NCI-H1417 treated with DMSO at 0.1 percent for 48 hours (cell line): ENCODE measurements around the gene OMG.
"Not testable (repeated sequence)": the region's sequence is repeated elsewhere in the genome, so short reads cannot be mapped to it uniquely, and the experiment has no call there.

Experiments used
- DNase-seq: peaks from one replicate; lab custom pipeline; 2025; lab: John Stamatoyannopoulos, UW

OMG gene

DNA sequence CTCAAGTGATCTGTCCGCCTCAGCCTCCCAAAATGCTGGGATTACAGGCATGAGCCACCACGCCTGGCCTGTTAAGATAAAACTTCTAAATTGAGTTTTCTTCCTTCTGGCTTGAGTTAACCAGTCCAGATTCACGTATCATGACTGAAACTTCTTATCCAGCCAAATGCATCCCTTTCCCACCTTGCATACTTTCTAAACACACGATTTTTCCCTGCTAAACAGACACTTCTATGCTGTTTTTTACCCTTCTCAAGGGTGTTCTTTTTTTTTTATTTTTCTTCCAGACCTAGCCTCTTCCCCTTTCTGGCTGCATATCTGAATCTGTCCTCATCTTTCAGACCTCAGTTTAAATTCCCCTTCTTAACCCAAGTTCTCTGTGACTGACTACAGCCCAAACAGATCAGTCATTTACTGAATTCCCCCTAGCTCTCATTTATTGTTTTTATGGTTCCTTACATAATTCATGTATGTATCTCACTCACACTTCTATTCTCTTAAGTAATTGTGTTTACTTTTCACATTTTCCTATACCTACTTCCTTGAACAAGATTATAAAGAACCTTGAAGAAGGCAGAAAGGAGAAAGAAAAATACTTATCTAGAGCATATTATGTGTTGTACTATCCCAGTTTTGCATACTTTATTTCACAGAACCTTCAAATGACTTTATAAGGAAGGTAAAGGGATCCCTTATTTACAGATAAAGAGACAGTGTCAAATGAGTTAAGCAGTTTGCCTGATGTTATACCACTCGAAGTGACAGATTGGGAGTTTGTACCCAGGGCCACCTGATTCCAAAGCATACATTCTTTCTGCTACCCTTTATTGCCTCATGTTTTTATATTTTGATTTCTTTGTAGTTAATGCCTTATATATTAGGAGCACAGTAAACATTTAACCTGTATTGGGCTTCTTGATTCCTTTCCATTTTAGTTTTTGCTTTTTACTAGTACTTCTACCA lies 11.6 kb upstream of the OMG start:
- DNase-seq, result no peak

DNA sequence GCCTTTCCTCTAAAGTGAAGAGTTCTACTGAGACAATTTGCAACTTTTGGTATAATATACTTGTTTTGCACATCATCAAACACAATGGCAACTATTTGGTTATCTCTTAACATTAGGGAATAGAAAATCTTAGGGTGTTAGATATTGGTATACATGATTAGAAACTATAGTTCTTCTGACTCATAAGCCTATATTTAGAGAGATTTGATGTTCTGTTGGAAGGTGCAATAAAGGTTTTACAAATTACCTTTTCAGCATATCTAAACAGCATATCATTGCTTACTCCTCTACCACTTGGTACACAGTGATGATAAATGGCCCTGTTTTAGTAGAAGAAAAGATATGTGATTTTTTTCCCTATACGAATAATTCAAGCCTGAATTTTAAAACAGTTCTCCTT lies 10.6 kb upstream of the OMG start:
- no peak for DNase-seq

GRCh38 chr17:31299624-31300023 lies 2.6 kb upstream of the OMG start:
- DNase-seq, result no peak

DNA sequence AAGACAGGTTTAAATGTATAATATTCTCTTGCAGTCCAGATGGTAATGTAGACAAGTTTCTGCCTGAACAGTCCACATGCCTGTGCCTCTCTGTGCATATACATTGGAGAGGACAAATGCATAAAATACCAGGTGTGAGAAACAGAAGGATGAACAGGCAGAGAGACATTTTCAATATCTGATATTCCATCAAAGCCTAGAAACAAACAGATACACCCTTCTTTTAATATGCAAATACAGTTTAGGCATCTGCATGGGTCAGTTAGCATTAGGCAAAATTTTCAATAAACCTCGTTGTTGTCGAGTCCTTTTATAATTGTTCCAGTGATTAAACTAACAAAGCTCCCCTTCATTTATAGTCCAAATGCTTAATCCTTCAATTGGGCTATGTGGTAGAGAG lies 897 bp downstream of the OMG start:
- no peak for DNase-seq

GRCh38 chr17:31295489-31295871 lies 1.6 kb downstream of the OMG start:
- no peak for DNase-seq

DNA sequence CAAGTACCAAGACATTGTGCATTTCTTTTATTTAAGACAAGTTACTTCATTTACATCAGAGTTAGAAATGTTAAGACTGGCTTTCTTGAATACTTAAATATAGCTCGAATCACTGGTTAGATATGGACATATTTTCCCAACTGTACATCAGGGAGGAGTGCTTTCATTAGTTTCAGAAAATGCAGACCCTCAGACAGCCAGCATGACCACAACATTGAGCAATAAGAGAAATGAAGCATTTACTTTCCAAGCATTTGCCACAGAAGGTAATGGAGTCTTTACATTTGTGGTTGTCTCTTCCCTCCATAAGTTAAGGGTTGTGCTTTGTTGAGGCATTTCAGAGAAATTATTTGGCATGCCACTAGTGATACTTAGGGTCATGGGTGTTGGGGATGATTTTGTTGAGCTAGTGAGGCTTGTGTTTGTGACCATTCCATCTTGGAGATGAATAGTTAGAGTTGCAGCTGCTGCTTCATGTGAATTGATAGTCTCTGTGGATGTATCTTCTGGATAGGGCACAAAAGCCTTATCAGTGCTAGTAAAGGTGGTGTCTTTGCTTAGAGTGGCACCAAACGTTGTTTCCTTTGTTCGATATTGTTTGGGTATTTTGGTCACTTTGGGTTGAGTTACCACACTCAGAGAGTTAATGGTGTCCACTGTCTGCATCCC lies 2.1 kb downstream of the OMG start:
- no peak for DNase-seq

DNA sequence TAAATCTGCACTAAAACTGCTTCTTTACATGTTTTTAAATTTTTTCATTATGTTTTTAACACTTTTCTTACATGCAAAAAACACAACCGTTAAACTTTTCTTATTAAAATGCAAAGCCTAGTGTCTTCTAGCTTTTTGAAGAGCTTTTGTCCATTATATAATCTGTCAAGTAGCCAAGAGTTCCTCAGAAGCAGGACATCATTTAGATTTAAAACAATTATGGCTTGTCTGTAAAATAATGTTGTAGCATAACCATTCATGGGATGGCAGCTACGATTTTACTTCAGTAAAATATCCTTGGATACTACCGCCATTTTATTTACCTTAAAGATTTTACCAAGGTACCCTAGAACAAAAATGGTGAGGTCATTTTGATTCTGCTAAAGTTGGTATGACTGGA lies 2.8 kb downstream of the OMG start:
- DNase-seq, result no peak

DNA sequence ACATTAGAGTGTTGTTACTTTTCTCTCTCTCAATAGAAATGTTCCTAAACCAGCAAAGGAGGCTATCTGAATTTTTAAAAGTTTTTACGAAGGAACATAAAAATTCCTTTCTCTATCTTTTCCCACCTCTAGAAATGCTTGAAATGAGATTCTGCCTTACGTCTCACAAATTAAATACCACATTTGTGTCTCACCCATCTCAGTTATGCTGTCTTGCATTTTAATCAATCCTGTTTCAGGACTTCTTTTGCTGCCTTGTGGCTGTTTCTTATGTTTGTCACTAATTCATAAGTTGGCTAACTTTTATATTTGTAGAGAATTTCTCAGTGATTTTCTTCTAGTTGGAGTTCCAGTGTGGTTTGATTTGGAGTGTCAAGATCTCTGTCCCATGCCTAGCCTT lies 3.5 kb downstream of the OMG start:
- DNase-seq, result no peak

DNA sequence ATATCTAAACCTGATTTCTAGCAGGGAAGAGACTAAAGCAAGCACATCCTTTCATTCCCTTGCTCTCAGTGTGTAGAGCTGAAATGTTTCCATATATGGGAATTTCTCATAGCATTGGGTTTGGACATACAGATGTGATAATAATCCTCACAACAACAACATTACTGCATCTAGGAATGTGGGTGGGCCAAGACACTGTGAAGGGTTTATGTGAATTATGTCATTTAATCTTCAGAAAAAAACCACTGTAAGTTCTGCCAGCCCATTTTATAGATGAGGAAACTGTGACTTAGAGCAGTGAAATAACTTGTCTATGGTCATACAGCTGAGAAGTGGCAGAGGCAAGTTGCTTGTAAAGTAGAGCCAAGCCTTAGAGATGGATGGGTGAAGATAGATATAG lies 5.2 kb downstream of the OMG start:
- no peak for DNase-seq

- no peak for DNase-seq
These were observed 7.2 kb downstream of the OMG start for GRCh38 chr17:31289790-31290189.

GRCh38 chr17:31287932-31288331 lies 9.1 kb downstream of the OMG start:
- not testable (repeated sequence) for DNase-seq

DNA sequence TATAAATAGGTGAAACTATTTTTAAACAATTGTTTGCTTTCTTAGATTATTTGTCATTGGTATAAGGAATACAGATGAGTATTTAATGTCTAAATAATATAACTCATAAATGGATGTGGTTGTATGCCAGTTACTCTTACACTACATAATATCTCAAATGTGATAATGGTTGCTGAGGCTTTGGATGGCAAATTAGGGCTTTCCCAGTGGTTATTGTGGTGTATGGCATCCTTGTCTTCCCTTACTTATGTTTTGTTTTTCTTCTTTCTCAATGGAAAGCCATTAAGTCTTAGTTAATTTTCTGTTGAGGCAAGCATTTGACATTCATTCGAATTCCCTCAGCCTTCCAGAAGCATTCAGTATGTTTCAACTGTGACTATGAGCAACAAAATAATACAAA lies 10.5 kb downstream of the OMG start:
- DNase-seq, result no peak

- no peak for DNase-seq
These were observed 13.2 kb downstream of the OMG start for GRCh38 chr17:31283841-31284240.

- DNase-seq, result no peak
These were observed 16.0 kb downstream of the OMG start for GRCh38 chr17:31281061-31281460.

DNA sequence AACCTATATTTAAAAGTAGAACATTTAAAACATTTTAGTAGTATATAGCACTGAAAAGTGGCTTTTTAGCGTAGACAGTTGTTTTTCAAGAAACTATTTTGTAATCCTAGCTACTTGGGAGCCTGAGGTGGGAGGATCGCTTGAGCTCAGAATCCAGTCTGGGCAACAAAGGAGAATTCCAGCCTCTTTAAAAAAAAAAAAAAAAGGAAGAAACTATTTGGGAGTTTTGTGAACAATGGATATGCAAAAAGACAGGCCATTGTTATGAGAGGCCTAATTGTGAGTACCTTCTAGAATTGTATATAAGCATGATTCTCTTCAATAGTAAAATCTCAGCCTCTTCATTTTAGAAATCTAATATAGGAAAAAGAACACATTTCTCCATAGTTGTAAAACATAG lies 17.6 kb downstream of the OMG start:
- no peak for DNase-seq

DNA sequence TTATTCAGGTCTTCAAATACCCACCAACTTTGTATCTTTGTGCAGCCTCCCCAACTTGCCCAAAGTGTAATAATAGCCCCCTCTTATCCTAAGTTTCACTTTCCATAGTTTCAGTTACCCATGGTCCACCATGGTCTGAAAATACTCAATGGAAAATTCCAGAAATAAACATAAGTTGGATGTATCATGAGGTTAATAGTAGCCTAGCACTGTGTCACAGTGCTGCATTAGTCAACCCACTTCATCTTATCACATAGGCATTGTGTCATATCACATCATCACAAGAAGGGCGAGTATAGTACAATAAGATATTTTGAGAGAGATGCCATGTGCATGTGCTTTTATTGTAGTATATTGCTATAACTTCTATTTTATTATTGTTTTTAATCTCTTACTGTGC lies 21.9 kb downstream of the OMG start:
- DNase-seq, result no peak

DNA sequence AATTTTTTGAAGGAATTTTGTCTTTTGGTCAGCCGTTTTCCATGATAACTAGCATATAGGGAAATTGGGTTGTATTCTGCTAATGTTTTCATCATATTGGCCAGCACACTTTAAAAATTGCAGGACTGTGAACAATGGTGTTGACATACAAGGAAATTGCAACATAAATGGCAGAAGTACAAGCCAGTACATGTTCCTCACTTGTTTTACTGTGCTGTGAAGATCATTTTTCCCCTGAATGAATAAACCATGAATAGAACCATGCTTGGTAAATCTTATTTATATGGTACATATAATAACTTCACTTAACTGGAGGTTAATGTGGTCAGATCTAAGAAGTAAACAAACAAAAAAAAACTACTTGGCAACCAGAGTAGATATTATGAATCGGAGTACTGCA lies 22.8 kb downstream of the OMG start:
- no peak for DNase-seq

- no peak for DNase-seq
These were observed 23.5 kb downstream of the OMG start for GRCh38 chr17:31273516-31273915.

DNA sequence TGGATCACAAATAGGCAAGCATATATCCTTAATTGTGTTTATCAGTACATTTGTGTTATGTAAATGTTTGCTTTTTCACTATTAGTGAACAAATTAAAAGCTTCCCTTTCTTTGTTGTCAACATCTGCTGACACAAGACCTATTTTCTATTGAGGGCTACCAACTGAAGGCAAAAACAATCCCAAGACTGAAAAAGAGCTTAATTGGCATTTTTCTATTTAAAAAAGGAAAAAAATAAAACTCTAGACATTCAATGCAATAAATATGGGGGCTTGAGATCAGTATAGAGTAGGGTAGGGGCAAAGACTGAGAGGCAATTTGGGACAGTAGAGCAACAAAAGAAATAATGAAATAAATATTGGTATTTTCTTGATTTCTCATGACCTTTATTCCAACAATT lies 24.2 kb downstream of the OMG start:
- no peak for DNase-seq

DNA sequence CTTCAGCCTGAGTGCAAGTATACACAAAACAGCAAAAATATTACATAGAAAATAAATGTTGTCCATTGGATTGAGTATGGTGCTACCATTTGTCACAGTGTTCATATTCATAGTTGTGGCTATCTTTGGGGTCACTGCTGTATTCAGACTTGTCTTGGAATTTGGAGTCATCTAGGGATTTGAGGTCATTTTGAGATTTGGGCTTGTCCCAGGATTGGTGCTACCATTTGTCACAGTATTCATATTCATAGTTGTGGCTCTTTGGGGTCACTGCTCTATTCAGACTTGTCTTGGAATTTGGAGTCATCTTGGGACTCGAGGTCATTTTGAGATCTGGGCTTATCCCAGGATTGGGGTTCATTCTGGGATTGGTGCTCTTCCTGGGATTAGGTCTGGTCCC lies 24.8 kb downstream of the OMG start:
- no peak for DNase-seq

GRCh38 chr17:31269578-31269983 lies 27.5 kb downstream of the OMG start:
- no peak for DNase-seq

DNA sequence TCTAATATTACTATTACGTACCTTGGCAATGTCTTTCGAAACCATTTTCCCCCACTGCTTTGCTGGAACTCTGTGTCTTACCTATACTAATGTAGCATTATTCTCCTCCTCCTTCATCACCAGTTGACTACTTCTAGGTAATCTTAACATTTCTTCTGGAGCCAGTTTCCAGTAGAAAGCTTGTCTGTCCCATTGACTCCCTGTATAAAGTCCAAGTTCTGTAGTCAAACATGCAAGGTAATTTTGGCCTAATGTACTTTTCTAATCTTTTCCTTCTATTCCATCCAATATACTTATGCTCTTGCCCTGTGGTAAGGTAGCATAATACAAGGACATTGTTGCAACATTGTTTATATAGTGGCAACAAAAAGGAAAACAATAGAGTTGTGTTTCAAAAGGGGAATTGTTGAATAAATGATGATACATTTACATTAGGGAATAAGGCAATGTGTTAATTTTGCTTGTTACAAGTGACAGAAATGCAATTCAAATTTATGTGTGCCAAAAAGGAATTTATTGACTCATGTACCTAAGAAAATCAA lies 27.9 kb downstream of the OMG start:
- no peak for DNase-seq

DNA sequence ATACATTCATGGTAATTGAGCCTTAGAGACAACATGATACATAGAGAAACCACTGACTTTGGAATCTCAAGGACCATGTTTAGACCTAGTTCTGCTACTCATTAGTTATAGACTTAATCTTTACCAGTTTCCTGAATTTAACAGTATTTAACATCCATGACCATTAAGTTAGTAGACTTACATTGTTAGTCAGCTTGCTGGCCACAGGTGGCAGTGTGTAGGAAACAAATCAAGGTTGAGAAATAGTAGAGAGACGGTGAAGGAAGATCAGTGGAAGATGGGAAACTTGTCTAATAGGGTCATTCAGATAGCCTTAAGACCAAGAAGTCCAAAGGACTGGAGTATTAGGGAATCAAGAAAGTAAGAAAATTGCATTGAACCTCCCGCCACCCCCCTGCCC lies 31.0 kb downstream of the OMG start:
- DNase-seq, result no peak
